CD1c-positive myeloid dendritic cell (primary cell): ENCODE data around the gene PARD6B.
"Not testable (repeated sequence)": the region's sequence is repeated elsewhere in the genome, so short reads cannot be mapped to it uniquely, and the experiment has no call there.

Experiments used
- DNase-seq: peaks from one replicate; pipeline ENCODE4 v3.0.0-alpha.2; 2016; ENCODE audit errors: extremely low spot score

PARD6B gene

GRCh38 chr20:50746138-50746940 lies 15.0 kb downstream of the PARD6B start:
- no peak for DNase-seq

DNA sequence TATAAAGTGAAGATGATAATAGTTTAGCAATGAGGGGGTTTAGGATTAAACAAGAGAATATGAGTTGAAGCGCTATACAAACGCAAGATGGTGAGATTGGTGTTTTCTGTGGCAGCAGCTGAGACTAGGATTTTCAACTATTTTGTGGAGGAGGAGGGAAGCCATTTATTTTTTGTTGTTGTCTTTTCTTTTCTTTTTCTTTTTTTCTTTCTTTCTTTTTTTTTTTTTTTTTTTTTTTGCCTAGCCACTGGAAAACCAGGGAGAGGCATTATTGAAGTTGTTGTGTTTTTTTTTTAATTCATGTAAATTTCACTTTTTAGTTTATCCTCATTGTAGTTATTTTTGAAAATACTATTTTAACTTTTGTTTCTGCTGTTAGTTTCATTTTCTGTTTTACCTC lies 15.9 kb downstream of the PARD6B start:
- DNase-seq: no peak

DNA sequence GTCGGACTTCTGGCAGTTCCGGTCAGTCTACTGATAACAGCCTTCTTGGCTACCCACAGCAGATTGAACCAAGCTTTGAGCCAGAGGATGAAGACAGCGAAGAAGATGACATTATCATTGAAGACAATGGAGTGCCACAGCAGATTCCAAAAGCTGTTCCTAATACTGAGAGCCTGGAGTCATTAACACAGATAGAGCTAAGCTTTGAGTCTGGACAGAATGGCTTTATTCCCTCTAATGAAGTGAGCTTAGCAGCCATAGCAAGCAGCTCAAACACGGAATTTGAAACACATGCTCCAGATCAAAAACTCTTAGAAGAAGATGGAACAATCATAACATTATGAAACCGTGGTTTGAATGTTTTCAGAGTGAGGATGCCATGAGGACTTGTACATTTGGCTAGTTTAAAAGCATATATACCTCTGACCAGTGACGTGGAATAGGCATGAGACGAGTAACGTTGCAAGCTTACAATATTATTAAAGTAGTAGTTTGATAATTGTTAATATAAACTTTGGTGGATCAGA lies 18.8 kb downstream of the PARD6B start:
- DNase-seq: no peak

GRCh38 chr20:50753152-50753551 lies 21.8 kb downstream of the PARD6B start:
- no peak for DNase-seq

DNA sequence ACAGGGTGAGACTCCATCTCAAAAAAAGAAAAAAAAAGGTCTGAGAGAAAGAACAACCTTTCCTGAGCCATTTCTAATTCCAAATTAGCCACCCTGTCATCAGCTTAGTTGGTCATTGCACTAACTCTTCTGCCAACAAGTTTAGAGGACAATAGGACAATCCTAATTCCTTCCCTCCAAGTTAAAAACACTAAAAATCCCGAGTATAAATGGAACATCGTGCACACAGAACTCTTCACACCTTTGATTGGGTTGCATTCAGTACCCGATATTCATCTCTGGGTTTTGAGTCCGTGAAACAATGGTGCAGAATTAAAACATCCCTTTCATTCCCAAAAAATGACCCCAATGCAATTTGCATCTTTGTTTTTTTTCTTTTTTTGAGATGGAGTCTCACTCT lies 23.0 kb downstream of the PARD6B start:
- no peak for DNase-seq

DNA sequence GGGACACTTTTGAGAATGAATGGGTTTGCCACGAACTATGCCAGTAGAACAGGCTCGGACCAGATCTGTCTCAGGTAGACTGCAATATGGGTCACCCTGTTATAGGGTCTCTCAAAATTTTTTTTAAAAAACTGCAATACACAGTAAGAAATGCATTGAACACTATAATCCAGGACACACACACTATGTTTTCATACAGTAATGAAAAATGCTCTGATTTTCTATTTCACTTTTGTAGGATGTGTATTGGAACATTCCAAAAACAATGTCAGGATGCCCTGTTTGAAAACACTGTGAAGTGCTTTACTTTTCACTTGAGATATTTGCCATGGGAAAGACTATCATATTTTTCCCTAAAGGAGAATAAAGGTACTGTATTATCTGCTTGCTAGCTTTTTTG lies 25.1 kb downstream of the PARD6B start:
- DNase-seq: no peak

DNA sequence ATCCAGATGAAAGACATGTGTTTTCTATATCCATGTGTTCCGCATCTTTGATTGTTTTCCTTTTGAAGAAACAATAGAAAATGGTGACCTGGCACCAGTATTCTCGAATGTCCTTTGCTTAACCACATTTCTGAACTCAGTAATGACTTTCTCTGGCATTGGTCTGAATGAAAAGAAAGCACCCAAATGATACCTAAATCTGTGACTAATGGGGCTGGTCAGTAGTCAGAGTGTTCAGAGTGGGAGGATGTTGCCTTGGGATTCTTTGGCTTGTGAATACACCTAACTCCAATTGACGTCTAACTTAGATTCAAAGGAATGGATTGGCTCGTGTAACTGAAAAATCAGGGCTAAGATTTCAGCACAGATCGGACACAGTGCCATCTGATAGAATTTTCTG lies 27.1 kb downstream of the PARD6B start:
- no peak for DNase-seq

GRCh38 chr20:50758992-50759391 lies 27.6 kb downstream of the PARD6B start:
- no peak for DNase-seq

DNA sequence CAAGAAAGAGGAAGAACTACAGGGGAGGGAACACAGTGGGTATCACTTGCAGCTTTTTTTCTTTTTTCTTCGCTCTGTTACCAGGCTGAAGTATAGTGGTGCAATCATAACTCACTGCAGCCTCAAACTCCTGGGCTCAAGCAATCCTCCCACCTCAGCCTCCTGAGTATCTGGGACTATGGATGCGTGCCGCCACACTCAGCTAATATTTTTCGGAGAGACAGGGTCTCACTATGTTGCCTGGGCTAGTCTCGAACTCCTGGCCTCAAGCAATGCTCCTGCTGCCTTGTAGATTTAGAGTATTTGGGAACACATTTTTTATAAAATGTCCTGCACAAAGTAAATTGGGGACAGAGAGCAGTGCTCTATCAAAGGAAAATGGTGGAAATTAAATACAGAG lies 28.3 kb downstream of the PARD6B start:
- DNase-seq: no peak

DNA sequence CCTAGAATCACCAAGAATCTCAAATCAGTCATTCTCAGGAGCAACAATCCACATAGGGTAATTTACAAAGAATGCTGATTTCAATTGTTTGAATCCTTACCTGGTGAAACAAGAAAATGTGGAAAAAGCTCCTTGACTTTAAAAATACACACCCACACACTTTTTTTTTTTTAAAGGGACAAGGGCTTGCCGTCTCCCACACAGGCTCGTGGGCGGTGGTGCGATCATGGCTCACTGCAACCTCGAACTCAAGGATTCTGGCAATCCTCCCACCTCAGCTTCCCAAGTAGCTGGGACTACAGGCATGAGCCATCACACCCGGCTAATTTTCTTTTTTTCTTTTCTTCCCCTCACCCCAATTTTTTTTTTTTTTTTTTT lies 30.7 kb downstream of the PARD6B start:
- DNase-seq: no peak

GRCh38 chr20:50762435-50763220 lies 31.2 kb downstream of the PARD6B start:
- DNase-seq: no peak

GRCh38 chr20:50763550-50764458 lies 32.4 kb downstream of the PARD6B start:
- not testable (repeated sequence) for DNase-seq

DNA sequence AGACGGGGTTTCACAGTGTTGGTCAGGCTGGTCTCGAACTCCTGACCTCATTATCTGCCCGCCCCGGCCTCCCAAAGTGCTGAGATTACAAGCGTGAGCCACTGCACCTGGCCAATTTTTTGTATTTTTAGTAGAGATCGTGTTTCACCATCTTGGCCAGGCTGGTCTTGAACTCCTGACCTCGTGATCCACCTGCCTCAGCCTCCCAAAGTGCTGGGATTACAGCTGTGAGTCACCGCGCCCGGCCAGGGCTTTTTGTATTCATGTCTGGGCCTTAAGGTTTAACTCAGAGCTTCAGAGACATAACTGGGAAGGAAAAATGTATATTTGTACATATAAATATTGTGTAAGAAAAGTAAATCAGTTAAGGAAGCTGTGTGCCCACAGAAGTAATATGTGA lies 33.9 kb downstream of the PARD6B start:
- DNase-seq: not testable (repeated sequence)

GRCh38 chr20:50765674-50766073 lies 34.3 kb downstream of the PARD6B start:
- no peak for DNase-seq

- DNase-seq: not testable (repeated sequence)
Observed at GRCh38 chr20:50766955-50767809, 35.8 kb downstream of the PARD6B start.

DNA sequence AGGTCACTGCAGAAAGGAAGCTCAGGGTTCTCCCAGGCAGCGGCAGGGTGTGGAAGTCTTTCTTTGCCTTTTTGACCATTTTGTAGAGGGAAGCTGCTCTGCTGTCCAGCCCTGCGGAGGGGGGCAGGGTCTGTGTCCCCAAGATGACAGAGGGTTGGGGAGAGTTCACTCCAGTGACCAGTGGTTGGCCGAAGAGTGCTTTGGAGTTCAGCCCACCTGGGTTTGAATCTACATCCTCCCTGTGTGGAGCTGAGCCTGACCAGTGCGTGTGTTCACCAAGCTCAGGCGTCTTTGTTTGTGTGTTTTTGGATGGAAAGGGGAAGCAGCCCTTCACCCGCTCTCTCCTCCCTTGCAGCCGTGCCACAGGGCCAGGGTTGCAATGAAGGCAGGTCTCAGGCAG lies 37.6 kb downstream of the PARD6B start:
- not testable (repeated sequence) for DNase-seq

DNA sequence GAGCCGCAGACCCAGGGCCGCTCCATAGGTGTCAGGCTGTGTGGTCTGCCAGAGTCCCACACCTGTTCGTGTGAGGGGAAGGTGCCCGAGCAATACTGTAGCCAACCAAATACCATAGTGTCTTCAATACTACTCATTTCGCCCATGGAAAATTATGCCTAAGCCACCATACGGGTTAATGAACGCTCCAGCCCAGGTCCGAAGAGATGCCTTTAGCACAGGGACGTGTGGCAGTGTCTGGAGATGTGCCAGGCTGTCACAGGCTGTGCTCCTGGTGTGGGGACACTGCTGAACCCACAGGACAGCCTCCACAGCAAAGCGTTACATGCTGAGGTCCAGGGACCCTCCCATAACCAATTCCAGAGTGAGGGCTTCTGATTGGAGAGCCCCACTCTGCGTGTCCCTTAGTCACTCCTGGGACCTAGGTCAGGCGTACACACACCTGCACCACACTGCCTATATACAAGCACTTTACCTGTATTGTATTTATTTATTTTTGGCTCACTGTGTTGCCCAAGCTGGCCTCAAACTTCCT lies 38.2 kb downstream of the PARD6B start:
- DNase-seq: not testable (repeated sequence)

DNA sequence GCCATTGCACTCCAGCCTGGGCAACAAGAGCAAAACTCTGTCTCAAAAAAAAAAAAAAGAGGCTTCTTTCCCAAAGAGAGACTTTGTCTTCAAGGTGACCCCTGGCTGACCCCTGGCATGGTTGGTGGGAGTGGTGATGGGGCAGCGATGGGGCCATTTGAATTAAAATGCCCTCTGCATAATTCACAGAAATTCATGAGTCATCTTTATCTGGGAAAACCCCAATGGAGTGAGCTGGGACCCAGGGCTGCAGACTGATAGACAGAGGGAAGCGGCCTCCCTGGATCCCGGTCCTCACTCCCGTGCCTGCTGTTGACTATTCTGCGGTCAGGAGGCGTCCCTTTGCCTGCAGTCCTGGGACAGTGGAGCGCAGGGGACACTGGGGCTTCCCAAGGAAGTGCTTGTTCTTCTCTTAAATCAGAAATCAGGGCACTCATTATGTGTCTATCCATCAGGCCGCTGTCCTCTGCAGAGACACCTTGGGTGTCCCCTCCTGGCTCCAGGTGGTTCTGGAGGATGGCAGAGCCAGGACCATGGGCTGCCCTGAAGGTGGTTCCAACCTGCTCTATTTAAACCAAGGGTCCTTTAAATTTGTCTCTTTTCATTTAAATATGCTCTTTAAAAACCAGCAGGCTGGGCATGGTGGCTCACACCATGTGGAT lies 40.2 kb downstream of the PARD6B start:
- not testable (repeated sequence) for DNase-seq

DNA sequence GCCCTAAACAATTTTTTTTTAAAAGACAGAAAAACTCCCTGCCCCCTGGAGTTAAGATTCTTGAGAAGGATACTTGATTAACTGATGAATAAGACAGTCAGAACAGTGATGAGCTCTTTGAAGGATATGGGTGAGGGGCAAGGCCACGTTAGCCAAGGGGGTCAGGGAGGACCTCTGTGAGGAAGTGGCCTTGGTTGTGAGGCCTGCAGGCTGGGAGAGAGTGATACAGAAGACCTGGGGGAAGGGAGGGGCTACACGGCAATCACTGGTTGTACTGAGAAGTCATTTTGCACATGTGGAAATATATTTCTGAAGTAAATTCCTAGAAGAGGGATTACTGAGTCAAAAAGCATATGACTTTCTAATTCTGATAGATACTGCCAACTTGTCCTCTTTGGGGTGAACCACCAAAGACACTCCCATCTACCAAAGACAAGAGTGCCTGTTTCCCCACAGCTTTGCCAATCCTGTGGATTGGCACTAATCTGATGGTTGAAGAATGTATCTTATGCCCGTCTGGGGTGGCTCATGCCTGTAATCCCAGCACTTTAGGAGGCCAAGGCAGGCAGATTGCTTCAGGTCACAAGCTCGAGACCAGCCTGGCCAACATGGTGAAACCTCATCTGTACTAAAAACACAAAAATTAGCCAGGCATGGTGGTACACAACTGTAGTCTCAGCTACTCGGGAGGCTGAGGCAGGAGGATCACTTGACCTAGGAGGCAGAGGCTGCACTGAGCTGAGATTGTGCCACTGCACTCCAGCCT lies 41.2 kb downstream of the PARD6B start:
- no peak for DNase-seq
